K562 (cell line): ENCODE results near the gene TBXA2R. TPM values are rescaled to one million over a fixed set of nuclear protein-coding genes. Genes with fewer than 3 reads are reported as not detected.

ENCODE experiments used
- ATAC-seq: fragments of 200-7000 bp; cut with Tn5 transposase; 3 replicates; pipeline ENCODE4 v1.9.1; 2020; ENCODE audit warnings: moderate library complexity
- BruUV-seq: library from RNA; stranded (reverse); fragments of 400-500 nt; replicated peaks from 2 replicates; lab custom pipeline; 2021; lab: Mats Ljungman, UMichigan
- CTCF ChIA-PET: fragments of 300-600 bp; formaldehyde crosslinking; extraction: SDS; loops from one replicate; lab custom pipeline; 2021; ENCODE audit warnings: low intra/inter-chr PET ratio; lab: Yijun Ruan, JAX
- POLR2A ChIA-PET: fragments of 300-600, 350-650 bp; sonication (Branson Sonifier 250); formaldehyde crosslinking; extraction: SDS; loops from one replicate; lab custom pipeline; 2021; ENCODE audit warnings: antibody characterized with exemption, inconsistent platforms; lab: Yijun Ruan, JAX
- DNase-seq, 4 experiments: peaks; one replicate each; pipeline versions ENCODE4 v3.0.0 to v3.0.0-alpha.2; 2011 to 2018; ENCODE audit warnings: low spot score in 3 of 4, mixed read lengths in 3 of 4; ENCODE audit errors: extremely low read depth in 1 of 4
- FAIRE-seq: peaks from 2 replicates; lab custom pipeline; 2011; peaks lifted over from hg19 to GRCh38; lab: Jason Lieb, UNC
- H2AFZ ChIP-seq: 2 replicates; pipeline ENCODE4 v1.6.0; 2011; ENCODE audit warnings: low read depth, low read length, control low read depth, inconsistent platforms
- H3K27ac ChIP-seq: fragments of 200-600 bp; 3 replicates; pipeline ENCODE4 v1.8.0; 2011; ENCODE audit warnings: low read depth, mild to moderate bottlenecking, control low read depth, inconsistent platforms, low read length, moderate library complexity, mixed read lengths; ENCODE audit errors: extremely low read depth
- H3K27me3 ChIP-seq, 2 experiments: fragments of 300-600 bp in 1 of 2; 2 replicates in 1 of 2; 3 replicates in 1 of 2; pipeline versions ENCODE4 v1.6.0 to v1.8.0; 2011; ENCODE audit warnings: inconsistent platforms in 2 of 2, low read length in 2 of 2, mild to moderate bottlenecking in 1 of 2, mixed read lengths in 1 of 2, moderate library complexity in 1 of 2; ENCODE audit not compliant: control insufficient read depth in 2 of 2, insufficient read depth in 2 of 2
- H3K36me3 ChIP-seq: fragments of 300-600 bp; 3 replicates; pipeline ENCODE4 v1.8.0; 2011; ENCODE audit warnings: mild to moderate bottlenecking, low read length, inconsistent platforms; ENCODE audit not compliant: control insufficient read depth, insufficient read depth
- H3K4me1 ChIP-seq, 2 experiments: fragments of 200-600 bp in 1 of 2; replicated peaks in 1 of 2; 2 replicates in 1 of 2; 3 replicates in 1 of 2; pipeline versions ENCODE4 v1.5.1 to v1.8.0; 2011; ENCODE audit warnings: inconsistent platforms in 2 of 2, low read length in 2 of 2, mild to moderate bottlenecking in 1 of 2, mixed read lengths in 1 of 2, moderate library complexity in 1 of 2; ENCODE audit not compliant: control insufficient read depth in 2 of 2, insufficient read depth in 2 of 2
- H3K4me2 ChIP-seq: 2 replicates; pipeline ENCODE4 v1.6.1; 2011; ENCODE audit warnings: low read length, control low read depth, inconsistent platforms, mixed read lengths; ENCODE audit not compliant: insufficient read depth
- H3K4me3 ChIP-seq: fragments of 200-600 bp; sonication (generic), shearing (Covaris generic); 2 replicates; pipeline ENCODE4 v1.5.1; 2016; ENCODE audit warnings: control low read depth, inconsistent platforms
- H3K79me2 ChIP-seq: fragments of 200-600 bp; 3 replicates; pipeline ENCODE4 v1.8.0; 2011; ENCODE audit warnings: low read length, inconsistent platforms; ENCODE audit not compliant: control insufficient read depth, insufficient read depth
- H3K9ac ChIP-seq, 2 experiments: 2 replicates each; pipeline versions ENCODE4 v1.6.0 to v1.6.1; 2011; ENCODE audit warnings: low read depth in 2 of 2, low read length in 2 of 2, control low read depth in 1 of 2, inconsistent platforms in 1 of 2, mild to moderate bottlenecking in 1 of 2, mixed read lengths in 1 of 2; ENCODE audit not compliant: insufficient read depth in 1 of 2
- H3K9me1 ChIP-seq: one replicate; pipeline ENCODE4 v1.6.0; 2011; ENCODE audit warnings: inconsistent platforms, mild to moderate bottlenecking, low read length, moderate library complexity; ENCODE audit not compliant: control insufficient read depth, insufficient read depth
- H3K9me3 ChIP-seq: replicated peaks from 2 replicates; pipeline ENCODE4 v1.5.1; 2011; ENCODE audit warnings: low read depth, low read length, inconsistent platforms; ENCODE audit not compliant: control insufficient read depth, insufficient read depth
- H4K20me1 ChIP-seq: replicated peaks from 2 replicates; pipeline ENCODE4 v1.6.1; 2011; ENCODE audit warnings: low read length, inconsistent platforms, mixed read lengths; ENCODE audit not compliant: control insufficient read depth, insufficient read depth
- EGR1 ChIP-seq: fragments of 450-650 bp; conservative IDR thresholded peaks from 2 replicates; pipeline ENCODE4 v1.6.1; 2017; ENCODE audit warnings: mild to moderate bottlenecking
- EHMT2 ChIP-seq: fragments of 450-650 bp; IDR thresholded peaks from 2 replicates; pipeline ENCODE4 v1.6.1; 2018; ENCODE audit warnings: antibody characterized with exemption
- ETV5 ChIP-seq: sonication (generic); formaldehyde crosslinking; IDR thresholded peaks from 2 replicates; pipeline ENCODE4 v1.4.0; 2020; ENCODE audit warnings: low read depth, mild to moderate bottlenecking, missing genetic modification reagents
- JUNB ChIP-seq: fragments of 450-650 bp; formaldehyde crosslinking; conservative IDR thresholded peaks from 2 replicates; pipeline ENCODE4 v1.4.0; 2020; ENCODE audit warnings: mild to moderate bottlenecking
- NCOA2 ChIP-seq, 2 experiments: fragments of 450-650 bp; IDR thresholded peaks; 2 replicates each; pipeline ENCODE4 v1.6.1; 2018; ENCODE audit warnings: mild to moderate bottlenecking in 2 of 2, moderate library complexity in 1 of 2; ENCODE audit not compliant: partially characterized antibody in 2 of 2
- NFATC3 ChIP-seq: fragments of 450-650 bp; IDR thresholded peaks from 2 replicates; pipeline ENCODE4 v1.6.1; 2017; ENCODE audit warnings: mild to moderate bottlenecking
- NFIX ChIP-seq: fragments of 250-450 bp; sonication (Bioruptor Pico); IDR thresholded peaks from 2 replicates; pipeline ENCODE4 v1.4.0; 2020; ENCODE audit warnings: low read depth, mild to moderate bottlenecking, moderate library complexity
- TARDBP ChIP-seq: fragments of 450-650 bp; IDR thresholded peaks from 2 replicates; pipeline ENCODE4 v1.6.1; 2016
- ZBED1 ChIP-seq: IDR thresholded peaks from 2 replicates; pipeline ENCODE4 v1.6.1; 2014
- ZKSCAN1 ChIP-seq: fragments of 150-350 bp; IDR thresholded peaks from 2 replicates; pipeline ENCODE4 v1.6.1; 2016; ENCODE audit warnings: low read depth, low read length
- ZNF239 ChIP-seq: fragments of 250-450 bp; sonication (Bioruptor Pico); IDR thresholded peaks from 2 replicates; pipeline ENCODE4 v1.4.0; 2020; ENCODE audit warnings: mild to moderate bottlenecking
- ZNF347 ChIP-seq: fragments of 450-650 bp; formaldehyde crosslinking; IDR thresholded peaks from 2 replicates; pipeline ENCODE4 v1.4.0; 2020; ENCODE audit warnings: low read depth, mild to moderate bottlenecking, moderate library complexity
- ZSCAN29 ChIP-seq: fragments of 450-650 bp; IDR thresholded peaks from 2 replicates; pipeline ENCODE4 v1.6.1; 2017
- WGBS: fragments of 100-300 bp; shearing (Covaris generic); methylation state at CpG from one replicate; pipeline ENCODE4 v1.1.6; 2016; ENCODE audit warnings: low coverage, mixed read lengths; ENCODE audit not compliant: insufficient coverage; ENCODE audit errors: missing lambda C conversion rate; 5-methylcytosine and 5-hydroxymethylcytosine counted together
- in situ Hi-C: fragments of 300-500 bp; cut with MboI; formaldehyde crosslinking; loops from 4 replicates; pipeline ENCODE4 v1.15.0; 2018; ENCODE audit warnings: inconsistent platforms, mixed read lengths
- intact Hi-C: fragments of 100-400 bp; cut with micrococcal nuclease; formaldehyde crosslinking; loops from 2 replicates; pipeline ENCODE4 v1.14.2; 2022
- polyA plus RNA-seq, 8 experiments: library from polyadenylated mRNA; depleted of rRNA in 4 of 8; stranded (reverse) in 5 of 8; unstranded in 3 of 8; fragments of >200 nt; fragmentation: Nextera tagmentation in 2 of 8; fragmentation: Illumina TruSeq in 1 of 8; extraction: Ambion mirVana in 2 of 8; extraction: Trizol in 1 of 8; gene quantifications; 2 replicates each; pipeline versions ENCODE4 v1.2.1 to v1.2.3, GENCODE V29; 2011 to 2014; ENCODE audit warnings: inconsistent platforms in 1 of 8, missing spikeins in 1 of 8
- total RNA-seq, 7 experiments: library from RNA; depleted of rRNA in 6 of 7; stranded (reverse); fragments of >200 nt in 6 of 7; fragmentation: Illumina TruSeq in 2 of 7; extraction: Trizol in 2 of 7; gene quantifications; 2 replicates each; pipeline versions ENCODE4 v1.2.1 to v1.2.3, GENCODE V29; 2011 to 2021; ENCODE audit warnings: low replicate concordance in 1 of 7

Gene TBXA2R
- total and polyA plus RNA-seq, 9 of the 15 experiments (the other 6 are each of a cell fraction or from before 2014, with no cell fraction given), result 1.5 to 24.0 (median 2.8) TPM

DNA sequence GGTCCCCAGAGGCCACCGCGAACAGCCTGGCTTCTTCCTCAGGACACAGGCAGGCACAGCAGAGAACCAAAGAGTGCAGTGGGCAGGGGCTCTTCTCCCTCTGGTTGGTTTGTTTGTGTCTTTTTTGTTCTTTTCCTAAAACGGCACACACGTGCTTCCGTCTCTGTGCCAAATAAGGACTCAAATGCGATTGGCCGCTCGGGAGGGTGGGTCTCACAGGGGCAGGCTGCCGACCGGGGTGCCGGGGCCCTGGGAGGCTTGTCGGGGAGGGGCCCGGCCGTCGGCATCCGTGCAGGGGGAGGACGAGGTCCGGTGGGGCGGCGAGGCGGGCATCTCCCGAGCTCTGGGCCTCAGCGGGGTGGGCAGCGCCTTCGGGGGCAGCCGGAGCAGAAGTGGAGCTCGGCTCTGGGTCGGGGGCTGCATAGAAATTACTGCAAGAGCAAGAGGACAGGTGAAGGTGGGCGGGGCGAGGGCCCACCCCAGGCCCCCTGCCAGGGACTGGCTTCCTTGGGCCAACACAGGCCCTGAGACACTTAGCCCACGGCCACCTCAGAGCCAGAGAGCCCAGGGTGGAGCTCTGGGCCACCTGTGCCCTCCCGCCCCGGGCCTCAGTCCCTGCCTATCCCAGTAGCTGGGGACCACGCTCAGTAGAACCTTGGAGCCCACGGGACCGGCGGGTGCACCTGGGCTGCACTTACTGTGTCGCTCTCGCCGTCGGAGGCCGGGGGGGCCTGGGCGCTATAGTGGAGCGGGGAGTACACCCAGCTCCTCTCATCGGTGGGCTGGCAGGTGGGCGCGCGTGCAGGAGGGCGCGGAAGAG is 26.3 kb upstream of the TBXA2R start:
- TF ChIP-seq ZSCAN29 (no peak), JUNB (CRISPR knock-in tag) (no peak)
- Histone ChIP-seq H3K36me3 (peaks cover 25% of the 10 kb centered on the region; the same call in 1 of the 3 replicates), H4K20me1 (no peaks in the 10 kb centered on the region), H3K9me3 (no peaks in the 10 kb centered on the region), H3K9me1 (no peaks in the 10 kb centered on the region), H3K79me2 (no peaks in the 10 kb centered on the region), H3K27ac (no peak overlapping the region), H3K4me1 (peaks cover 0 to 54% of the 10 kb centered on the region in 2 experiments; a peak in 2 of 5 replicates), H3K27me3 (no peaks in the 10 kb centered on the region), H3K4me2 (no peak overlapping the region), H3K4me3 (no peak overlapping the region), H3K9ac (no peak overlapping the region), H2AFZ (no peak overlapping the region)
- ChIA-PET CTCF (no interaction called here), POLR2A (interaction anchor here (0.6 to 1.0 kb wide), 2 partner anchors 11 to 105 kb away, joined by 3 read pairs; no protein-coding TSS in a partner anchor)
- DNase-seq (no peak), ATAC-seq (no peak), FAIRE-seq (no peak)
- WGBS, result 87% methylated on average over 23 of the region's 50 CpGs
- intact Hi-C loops (no loop called here), in situ Hi-C loops (no loop called here)
- no TSS peak for BruUV-seq

DNA sequence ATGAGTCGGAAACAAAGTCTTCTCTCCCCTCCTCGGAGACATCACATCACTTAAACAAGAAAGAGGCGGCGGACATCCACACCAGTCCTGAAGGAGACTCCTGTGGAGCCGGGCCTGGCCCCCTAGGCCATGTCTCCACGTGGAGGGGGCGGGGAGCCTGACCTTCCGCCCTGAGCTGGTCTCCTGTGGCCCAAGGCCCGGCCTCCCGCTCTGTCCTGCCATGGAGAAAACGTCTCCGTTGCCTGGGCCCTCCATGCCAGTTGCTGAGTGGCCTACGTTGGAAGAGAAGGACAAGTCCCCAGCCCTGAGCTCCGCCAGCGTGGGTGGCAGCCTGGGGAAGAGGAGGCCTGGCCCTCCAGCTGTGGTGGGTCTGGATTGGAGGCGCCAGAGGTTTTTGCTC is 25.4 kb upstream of the TBXA2R start:
- POLR2A ChIA-PET, result interaction anchor here (1.0 kb wide), 1 partner anchor 11 kb away, joined by 3 read pairs; no protein-coding TSS in a partner anchor
- H3K4me1 ChIP-seq, result peaks cover 0 to 51% of the 10 kb centered on the region in 2 experiments; a peak in 2 of 5 replicates
- no peak for FAIRE-seq
- CTCF ChIA-PET, result no interaction called here
- H3K4me2 ChIP-seq, result no peak overlapping the region
- intact Hi-C loops (no loop called here), in situ Hi-C loops (no loop called here)
- H4K20me1 ChIP-seq, result no peaks in the 10 kb centered on the region
- H2AFZ ChIP-seq, result no peak overlapping the region
- H3K79me2 ChIP-seq, result no peaks in the 10 kb centered on the region
- peak overlapping the region in 1 of 2 experiments; percentile 17; a peak in 1 of 4 replicates for H3K9ac ChIP-seq
- H3K36me3 ChIP-seq, result peaks cover 25% of the 10 kb centered on the region; the same call in 1 of the 3 replicates
- TF ChIP-seq NFATC3, result no peak
- no peak for TF ChIP-seq TARDBP
- no peak for TF ChIP-seq NCOA2 (IDR thresholded peaks at IDR 0.05; ENCODE audit: partially characterized antibody in 2 of 2)
- no peak for TF ChIP-seq ZKSCAN1
- TF ChIP-seq NFIX (CRISPR knock-in tag), result no peak
- TF ChIP-seq ZNF239 (CRISPR knock-in tag), result no peak
- no peak for TF ChIP-seq EGR1
- TF ChIP-seq ZNF347 (CRISPR knock-in tag), result no peak
- TF ChIP-seq ZBED1, result no peak
- no peak for TF ChIP-seq ETV5 (CRISPR knock-in tag)
- no peak for TF ChIP-seq EHMT2
- no peak for DNase-seq
- no peak for ATAC-seq
- no peaks in the 10 kb centered on the region for H3K9me3 ChIP-seq
- WGBS, result 81% methylated on average over 15 of the region's 16 CpGs
- no peaks in the 10 kb centered on the region for H3K27me3 ChIP-seq
- H3K27ac ChIP-seq, result no peak overlapping the region
- no peaks in the 10 kb centered on the region for H3K9me1 ChIP-seq
- H3K4me3 ChIP-seq, result no peak overlapping the region
- BruUV-seq, result no TSS peak
